ENCODE data around the gene ZFHX3.
A peak's percentile ranks its signal among the peaks of the same experiment; 100 is the strongest.

Gene ZFHX3

DNA sequence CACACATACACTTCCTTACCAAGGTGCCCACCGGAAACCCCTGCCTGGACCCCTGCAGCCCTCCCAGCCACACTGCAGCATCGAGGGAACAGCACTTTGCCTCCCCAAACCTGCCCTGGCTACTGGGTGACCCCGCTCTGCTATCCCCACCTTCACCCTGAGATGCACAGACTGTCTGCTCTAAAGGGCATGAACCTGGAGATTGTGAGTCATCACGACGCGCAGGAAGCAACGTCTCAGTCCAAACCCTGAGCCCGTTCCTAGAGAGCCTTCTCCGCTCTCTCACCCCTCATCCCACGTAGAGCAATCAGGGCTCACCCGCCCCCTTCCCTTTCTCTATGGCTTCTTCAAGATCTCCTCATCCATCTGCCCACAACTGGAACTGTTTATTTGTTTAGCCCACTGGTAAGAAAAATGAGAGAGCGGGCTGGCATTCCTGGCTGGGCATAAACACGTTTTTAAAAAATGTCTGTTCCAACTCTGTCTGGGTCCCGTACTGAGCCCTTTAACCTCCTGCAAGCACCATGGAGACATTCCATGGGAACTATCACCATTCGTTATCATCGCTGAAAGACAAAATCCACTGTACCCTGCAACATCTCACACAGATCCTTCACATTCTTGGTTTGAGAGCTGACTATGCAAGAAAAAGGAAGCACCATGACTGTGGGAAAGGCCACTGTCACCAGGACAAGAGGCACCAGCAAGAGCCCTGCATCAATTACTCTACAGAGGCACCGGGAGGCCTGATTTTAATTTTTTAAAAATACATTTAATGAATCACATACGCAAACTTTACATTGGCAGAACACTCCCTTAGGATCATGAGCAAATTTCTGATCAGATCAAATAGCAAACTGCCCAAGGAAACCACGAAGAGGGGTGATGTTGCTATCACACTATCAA, 28.2 kb downstream of the ZFHX3 start:
- DNase-seq (ENCODE audit: low spot score): peak; percentile 63
- POLR2A ChIA-PET (ENCODE audit: low non-redundant PET): no interaction called here
- peak overlapping the region; percentile 52 for H3K27ac ChIP-seq
- CTCF ChIA-PET: interaction anchor here (0.6 to 1.1 kb wide), 2 partner anchors 24 to 36 kb away, joined by 3 to 8 read pairs; no protein-coding TSS in a partner anchor
- TF ChIP-seq, protein P1, sequence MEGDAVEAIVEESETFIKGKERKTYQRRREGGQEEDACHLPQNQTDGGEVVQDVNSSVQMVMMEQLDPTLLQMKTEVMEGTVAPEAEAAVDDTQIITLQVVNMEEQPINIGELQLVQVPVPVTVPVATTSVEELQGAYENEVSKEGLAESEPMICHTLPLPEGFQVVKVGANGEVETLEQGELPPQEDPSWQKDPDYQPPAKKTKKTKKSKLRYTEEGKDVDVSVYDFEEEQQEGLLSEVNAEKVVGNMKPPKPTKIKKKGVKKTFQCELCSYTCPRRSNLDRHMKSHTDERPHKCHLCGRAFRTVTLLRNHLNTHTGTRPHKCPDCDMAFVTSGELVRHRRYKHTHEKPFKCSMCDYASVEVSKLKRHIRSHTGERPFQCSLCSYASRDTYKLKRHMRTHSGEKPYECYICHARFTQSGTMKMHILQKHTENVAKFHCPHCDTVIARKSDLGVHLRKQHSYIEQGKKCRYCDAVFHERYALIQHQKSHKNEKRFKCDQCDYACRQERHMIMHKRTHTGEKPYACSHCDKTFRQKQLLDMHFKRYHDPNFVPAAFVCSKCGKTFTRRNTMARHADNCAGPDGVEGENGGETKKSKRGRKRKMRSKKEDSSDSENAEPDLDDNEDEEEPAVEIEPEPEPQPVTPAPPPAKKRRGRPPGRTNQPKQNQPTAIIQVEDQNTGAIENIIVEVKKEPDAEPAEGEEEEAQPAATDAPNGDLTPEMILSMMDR (conservative IDR thresholded peaks at IDR 0.05; ENCODE audit: low read depth): no peak

DNA sequence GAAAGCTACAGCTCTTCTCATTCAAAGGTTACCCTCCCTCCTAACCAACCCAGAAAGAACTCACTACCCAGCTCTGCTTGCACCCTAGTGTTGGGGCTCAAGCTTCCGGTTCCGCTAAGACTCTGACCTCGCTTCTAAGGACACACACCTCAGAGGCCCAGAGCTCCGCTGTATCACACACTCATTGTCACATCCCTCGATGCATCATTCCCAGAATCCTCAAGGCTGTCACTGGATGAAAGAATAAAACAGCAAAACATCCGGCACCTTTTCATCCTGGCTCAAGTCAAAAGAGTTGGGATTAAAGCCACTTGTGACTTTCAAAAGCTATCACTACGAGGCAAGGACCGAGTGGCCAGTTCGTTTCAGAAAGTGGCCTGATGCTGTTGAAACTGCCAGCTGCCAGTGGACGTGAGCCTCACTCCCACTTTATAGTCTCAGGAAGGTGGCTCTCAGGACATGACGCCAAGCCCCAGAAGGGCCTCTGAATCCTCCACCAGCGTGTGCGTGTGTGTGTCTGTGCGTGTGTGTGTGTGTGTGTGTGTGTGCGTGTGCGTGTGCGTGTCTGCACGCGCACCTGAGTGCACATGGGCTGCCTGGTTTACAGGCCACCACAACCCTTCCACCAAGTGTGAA, 29.0 kb downstream of the ZFHX3 start:
- TF ChIP-seq, protein P1 (conservative IDR thresholded peaks at IDR 0.05; ENCODE audit: low read depth): no peak
- H3K27ac ChIP-seq: peak overlapping the region; percentile 12; the same call in 1 of the 2 replicates
- POLR2A ChIA-PET (ENCODE audit: low non-redundant PET): no interaction called here
- CTCF ChIA-PET: interaction anchor here (1.1 kb wide), 1 partner anchor 24 kb away, joined by 8 read pairs; no protein-coding TSS in a partner anchor
- no peak for DNase-seq (ENCODE audit: low spot score)

DNA sequence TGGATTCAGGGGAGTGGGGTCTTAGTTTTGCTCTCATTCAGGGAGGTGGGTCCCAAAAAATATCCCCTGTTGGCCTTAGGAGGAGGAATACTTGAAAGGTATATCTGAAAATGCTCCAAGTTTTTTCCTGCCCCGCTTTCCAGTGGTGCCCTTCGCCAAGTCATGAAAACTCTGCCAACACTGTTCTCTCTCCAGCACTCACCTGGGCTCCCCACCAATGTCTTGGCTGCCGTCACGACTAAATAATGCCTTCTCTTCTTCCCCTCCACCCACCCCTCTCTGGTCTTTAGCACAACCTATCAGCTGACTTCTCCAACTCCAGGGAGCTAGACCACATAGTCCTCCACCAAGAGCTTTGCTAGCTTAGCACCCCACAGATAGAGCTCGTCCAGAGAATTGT, 30.6 kb downstream of the ZFHX3 start:
- ChIA-PET POLR2A (ENCODE audit: low non-redundant PET) (no interaction called here), CTCF (no interaction called here)
- DNase-seq (ENCODE audit: low spot score): no peak
- TF ChIP-seq, protein P1 (conservative IDR thresholded peaks at IDR 0.05; ENCODE audit: low read depth): no peak
- H3K27ac ChIP-seq: no peak overlapping the region

GRCh38 chr16:73016488-73016830, 31.5 kb downstream of the ZFHX3 start:
- TF ChIP-seq, protein P1 (conservative IDR thresholded peaks at IDR 0.05; ENCODE audit: low read depth): no peak
- ChIA-PET CTCF (no interaction called here), POLR2A (ENCODE audit: low non-redundant PET) (no interaction called here)
- no peak overlapping the region for H3K27ac ChIP-seq
- DNase-seq (ENCODE audit: low spot score): no peak

- H3K27ac ChIP-seq: peak overlapping the region; percentile 55
- peak; percentile 92 for DNase-seq (ENCODE audit: low spot score)
- TF ChIP-seq, protein P1 (conservative IDR thresholded peaks at IDR 0.05; ENCODE audit: low read depth): no peak
- CTCF ChIA-PET: no interaction called here
- POLR2A ChIA-PET (ENCODE audit: low non-redundant PET): no interaction called here
Measured at GRCh38 chr16:73015612-73016487, 32.1 kb downstream of the ZFHX3 start.

DNA sequence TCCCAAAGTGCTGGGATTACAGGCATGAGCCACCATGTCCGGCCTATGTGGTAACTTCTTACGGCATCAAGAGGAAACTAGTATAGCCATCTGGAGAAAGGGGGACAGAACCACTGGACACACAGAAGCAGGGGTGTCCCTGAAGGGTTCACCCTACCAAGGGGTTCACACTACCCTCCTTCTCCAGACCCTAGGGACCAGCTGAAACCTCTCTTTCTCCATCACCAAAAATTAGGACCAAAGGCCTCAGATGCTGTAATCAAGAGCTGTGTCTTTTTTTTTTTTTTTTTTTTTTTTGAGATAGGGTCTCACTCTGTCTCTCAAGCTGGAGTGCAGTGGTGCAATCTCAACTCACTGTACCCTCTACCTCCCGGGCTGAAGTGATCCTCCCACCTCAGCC, 33.2 kb downstream of the ZFHX3 start:
- peak overlapping the region; percentile 55; the same call in 1 of the 2 replicates for H3K27ac ChIP-seq
- CTCF ChIA-PET: no interaction called here
- TF ChIP-seq, protein P1 (conservative IDR thresholded peaks at IDR 0.05; ENCODE audit: low read depth): no peak
- DNase-seq (ENCODE audit: low spot score): no peak
- POLR2A ChIA-PET (ENCODE audit: low non-redundant PET): no interaction called here

Measured in RWPE1 (cell line).